Measurements from ENCODE around the gene TMEM225B. TPM values are rescaled to one million over a fixed set of nuclear protein-coding genes. Genes with fewer than 3 reads are reported as not detected.

The TMEM225B gene
- total RNA-seq, 2 donors from 2014 or later: 0.26 to 3.2 TPM

DNA sequence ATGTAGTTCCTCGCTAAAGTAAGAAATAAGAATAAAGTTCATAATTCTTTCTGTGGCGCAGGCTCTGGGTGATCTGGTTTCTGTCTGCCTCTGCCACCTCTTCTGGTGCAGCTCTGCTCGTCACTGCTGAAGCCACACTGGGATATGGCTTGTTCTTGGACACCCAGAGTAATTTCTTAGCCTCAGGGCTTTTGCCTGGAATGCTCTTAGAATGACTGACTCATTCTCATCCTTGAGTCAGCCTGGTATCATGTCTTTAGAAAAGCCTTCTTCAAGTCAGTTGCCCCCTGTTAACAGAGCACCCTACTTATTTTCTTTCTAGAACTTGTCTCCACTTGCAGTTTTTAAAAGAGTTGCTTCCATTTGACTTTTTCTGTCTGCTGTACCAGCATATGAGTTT lies 20.7 kb downstream of the TMEM225B start:
- Mint-ChIP-seq H3K27ac (no peak overlapping the region), H3K27me3 (ENCODE audit: insufficient read depth) (peaks cover 13% of the 10 kb centered on the region), H3K4me1 (peaks cover 16% of the 10 kb centered on the region), H3K4me3 (peak overlapping the region; percentile 88), H3K9me3 (peaks cover 2% of the 10 kb centered on the region), H3K36me3 (ENCODE audit: low read depth) (peaks cover 50% of the 10 kb centered on the region)
- H3K9ac ChIP-seq (ENCODE audit: extremely low read depth, low read length, poor library complexity, severe bottlenecking): no peak overlapping the region
- peak overlapping the region; percentile 92 for H3K4me3 ChIP-seq (ENCODE audit: low read length)
- no peak for DNase-seq
- H3K4me1 ChIP-seq (ENCODE audit: control insufficient read depth, insufficient read depth, low read length): peaks cover 5% of the 10 kb centered on the region
- WGBS, 2 experiments (ENCODE audit: insufficient coverage in 1 of 2, insufficient read length in 1 of 2): 95 to 96% methylated on average over 3 of the region's 3 CpGs
- no peaks in the 10 kb centered on the region for H3K27me3 ChIP-seq (ENCODE audit: control insufficient read depth, insufficient read depth, low read length, poor library complexity, severe bottlenecking)
- H3K9me3 ChIP-seq (ENCODE audit: control insufficient read depth, low read length): no peaks in the 10 kb centered on the region
- H3K27ac ChIP-seq (ENCODE audit: low read depth, low read length): no peak overlapping the region
- H3K36me3 ChIP-seq (ENCODE audit: control insufficient read depth, insufficient read depth, low read length): peaks cover 53% of the 10 kb centered on the region
- TF ChIP-seq, protein P1, sequence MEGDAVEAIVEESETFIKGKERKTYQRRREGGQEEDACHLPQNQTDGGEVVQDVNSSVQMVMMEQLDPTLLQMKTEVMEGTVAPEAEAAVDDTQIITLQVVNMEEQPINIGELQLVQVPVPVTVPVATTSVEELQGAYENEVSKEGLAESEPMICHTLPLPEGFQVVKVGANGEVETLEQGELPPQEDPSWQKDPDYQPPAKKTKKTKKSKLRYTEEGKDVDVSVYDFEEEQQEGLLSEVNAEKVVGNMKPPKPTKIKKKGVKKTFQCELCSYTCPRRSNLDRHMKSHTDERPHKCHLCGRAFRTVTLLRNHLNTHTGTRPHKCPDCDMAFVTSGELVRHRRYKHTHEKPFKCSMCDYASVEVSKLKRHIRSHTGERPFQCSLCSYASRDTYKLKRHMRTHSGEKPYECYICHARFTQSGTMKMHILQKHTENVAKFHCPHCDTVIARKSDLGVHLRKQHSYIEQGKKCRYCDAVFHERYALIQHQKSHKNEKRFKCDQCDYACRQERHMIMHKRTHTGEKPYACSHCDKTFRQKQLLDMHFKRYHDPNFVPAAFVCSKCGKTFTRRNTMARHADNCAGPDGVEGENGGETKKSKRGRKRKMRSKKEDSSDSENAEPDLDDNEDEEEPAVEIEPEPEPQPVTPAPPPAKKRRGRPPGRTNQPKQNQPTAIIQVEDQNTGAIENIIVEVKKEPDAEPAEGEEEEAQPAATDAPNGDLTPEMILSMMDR (conservative IDR thresholded peaks at IDR 0.05): no peak

DNA sequence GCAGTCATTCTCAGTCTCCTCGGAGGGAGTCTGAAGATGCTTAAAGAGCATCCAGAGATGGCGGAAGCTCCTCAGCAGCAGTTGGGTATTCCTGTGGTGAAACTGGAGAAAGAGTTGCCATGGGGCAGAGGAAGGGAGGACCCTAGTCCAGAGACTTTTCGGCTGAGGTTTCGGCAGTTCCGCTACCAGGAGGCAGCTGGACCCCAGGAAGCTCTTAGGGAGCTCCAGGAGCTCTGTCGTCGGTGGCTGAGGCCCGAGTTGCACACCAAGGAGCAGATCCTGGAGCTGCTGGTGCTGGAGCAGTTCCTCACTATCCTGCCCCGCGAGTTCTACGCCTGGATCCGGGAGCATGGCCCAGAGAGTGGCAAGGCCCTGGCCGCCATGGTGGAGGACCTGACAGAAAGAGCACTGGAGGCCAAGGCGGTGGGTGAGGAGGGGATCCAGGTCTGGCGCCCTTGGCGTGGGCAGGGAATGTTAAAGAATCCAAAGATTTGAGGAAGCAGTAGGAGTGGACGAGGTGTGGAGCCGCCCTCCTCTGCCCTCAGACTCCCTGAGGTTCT lies 21.6 kb downstream of the TMEM225B start:
- TF ChIP-seq, protein P1 (conservative IDR thresholded peaks at IDR 0.05): no peak
- no peak for DNase-seq
- WGBS, 2 experiments (ENCODE audit: insufficient coverage in 1 of 2, insufficient read length in 1 of 2): 97 to 98% methylated on average over 18 of the region's 18 CpGs
- no peak overlapping the region for H3K27ac Mint-ChIP-seq
- H3K9me3 Mint-ChIP-seq: peaks cover 2% of the 10 kb centered on the region
- no peaks in the 10 kb centered on the region for H3K27me3 ChIP-seq (ENCODE audit: control insufficient read depth, insufficient read depth, low read length, poor library complexity, severe bottlenecking)
- no peak overlapping the region for H3K27ac ChIP-seq (ENCODE audit: low read depth, low read length)
- H3K9ac ChIP-seq (ENCODE audit: extremely low read depth, low read length, poor library complexity, severe bottlenecking): no peak overlapping the region
- peaks cover 16% of the 10 kb centered on the region for H3K4me1 Mint-ChIP-seq
- H3K27me3 Mint-ChIP-seq (ENCODE audit: insufficient read depth): peaks cover 10% of the 10 kb centered on the region
- H3K4me1 ChIP-seq (ENCODE audit: control insufficient read depth, insufficient read depth, low read length): peaks cover 5% of the 10 kb centered on the region
- H3K36me3 ChIP-seq (ENCODE audit: control insufficient read depth, insufficient read depth, low read length): peaks cover 62% of the 10 kb centered on the region
- H3K9me3 ChIP-seq (ENCODE audit: control insufficient read depth, low read length): no peaks in the 10 kb centered on the region
- H3K36me3 Mint-ChIP-seq (ENCODE audit: low read depth): peaks cover 60% of the 10 kb centered on the region
- peak overlapping the region; percentile 92 for H3K4me3 ChIP-seq (ENCODE audit: low read length)
- no peak overlapping the region for H3K4me3 Mint-ChIP-seq

DNA sequence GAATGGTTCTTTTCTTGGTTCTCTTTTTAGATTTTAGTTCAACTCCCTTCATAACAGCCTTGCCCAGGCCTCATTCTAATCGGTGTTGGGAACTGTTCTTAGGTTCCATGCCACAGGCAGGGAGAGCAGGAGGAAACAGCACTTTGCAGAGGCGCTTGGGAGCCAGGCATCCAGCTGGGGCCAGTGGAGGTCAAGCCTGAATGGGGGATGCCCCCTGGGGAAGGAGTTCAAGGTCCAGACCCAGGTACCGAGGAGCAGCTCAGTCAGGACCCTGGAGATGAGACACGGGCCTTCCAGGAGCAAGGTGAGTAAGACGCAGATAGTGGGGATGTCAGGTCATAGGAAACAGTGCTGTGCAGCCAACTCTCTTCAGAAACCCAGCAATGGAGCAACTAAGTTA lies 23.2 kb downstream of the TMEM225B start:
- peaks cover 78% of the 10 kb centered on the region for H3K36me3 ChIP-seq (ENCODE audit: control insufficient read depth, insufficient read depth, low read length)
- no peak overlapping the region for H3K4me3 Mint-ChIP-seq
- H3K4me1 Mint-ChIP-seq: peaks cover 16% of the 10 kb centered on the region
- no peaks in the 10 kb centered on the region for H3K9me3 ChIP-seq (ENCODE audit: control insufficient read depth, low read length)
- DNase-seq: no peak
- peaks cover 76% of the 10 kb centered on the region for H3K36me3 Mint-ChIP-seq (ENCODE audit: low read depth)
- 93 to 95% methylated on average over 4 to 5 of the region's 5 CpGs for WGBS, 2 experiments (ENCODE audit: insufficient coverage in 1 of 2, insufficient read length in 1 of 2)
- peaks cover 5% of the 10 kb centered on the region for H3K4me1 ChIP-seq (ENCODE audit: control insufficient read depth, insufficient read depth, low read length)
- no peaks in the 10 kb centered on the region for H3K27me3 ChIP-seq (ENCODE audit: control insufficient read depth, insufficient read depth, low read length, poor library complexity, severe bottlenecking)
- H3K27ac ChIP-seq (ENCODE audit: low read depth, low read length): no peak overlapping the region
- TF ChIP-seq, protein P1 (conservative IDR thresholded peaks at IDR 0.05): no peak
- H3K4me3 ChIP-seq (ENCODE audit: low read length): no peak overlapping the region
- H3K27ac Mint-ChIP-seq: no peak overlapping the region
- peaks cover 3% of the 10 kb centered on the region for H3K27me3 Mint-ChIP-seq (ENCODE audit: insufficient read depth)
- peaks cover 1% of the 10 kb centered on the region for H3K9me3 Mint-ChIP-seq
- H3K9ac ChIP-seq (ENCODE audit: extremely low read depth, low read length, poor library complexity, severe bottlenecking): no peak overlapping the region

Measured in endodermal cell (in vitro differentiated cells).